Measurements from ENCODE around the gene EGFR.
A peak's percentile ranks its signal among the peaks of the same experiment; 100 is the strongest.

EGFR gene

DNA sequence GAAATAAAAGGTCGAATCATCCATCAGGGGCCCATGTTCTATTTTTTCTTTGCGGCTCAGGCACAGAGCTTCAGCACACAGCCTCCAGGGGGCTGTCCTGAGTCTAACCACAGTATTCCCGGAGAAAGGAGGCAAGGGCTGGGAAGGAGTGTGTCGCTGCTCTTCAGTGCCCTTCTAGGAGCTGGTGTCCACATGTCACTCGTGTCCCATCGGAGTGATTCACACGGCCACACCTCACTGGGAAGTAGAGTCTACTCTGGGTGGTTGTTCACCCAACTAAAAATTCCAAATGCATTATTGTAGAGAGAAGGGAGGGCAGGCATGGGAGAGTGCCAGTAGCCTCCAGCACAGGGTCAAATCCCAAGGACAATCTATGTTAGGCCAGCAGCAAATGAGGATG, 231.5 kb downstream of the EGFR start:
- DNase-seq (ENCODE audit: low read depth): no peak

DNA sequence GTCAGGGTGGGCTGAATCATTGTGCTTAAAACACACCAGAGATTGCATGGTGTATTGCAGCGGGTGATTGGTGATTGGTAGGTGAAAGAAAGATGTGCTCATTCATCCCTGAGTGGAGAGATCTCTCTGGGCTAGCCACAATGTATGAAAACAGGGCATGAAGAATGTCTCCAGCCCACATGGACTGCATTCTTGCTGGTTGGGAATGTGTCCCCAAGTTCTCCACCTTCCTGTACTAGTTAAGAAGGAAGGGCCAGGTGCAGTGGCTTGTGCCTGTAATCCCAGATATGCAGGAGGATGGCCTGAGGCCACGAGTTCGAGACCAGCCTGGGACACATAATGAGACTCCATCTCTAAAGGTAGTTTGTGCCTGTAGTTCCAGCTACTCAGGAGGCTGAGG, 232.5 kb downstream of the EGFR start:
- no peak for DNase-seq (ENCODE audit: low read depth)

DNA sequence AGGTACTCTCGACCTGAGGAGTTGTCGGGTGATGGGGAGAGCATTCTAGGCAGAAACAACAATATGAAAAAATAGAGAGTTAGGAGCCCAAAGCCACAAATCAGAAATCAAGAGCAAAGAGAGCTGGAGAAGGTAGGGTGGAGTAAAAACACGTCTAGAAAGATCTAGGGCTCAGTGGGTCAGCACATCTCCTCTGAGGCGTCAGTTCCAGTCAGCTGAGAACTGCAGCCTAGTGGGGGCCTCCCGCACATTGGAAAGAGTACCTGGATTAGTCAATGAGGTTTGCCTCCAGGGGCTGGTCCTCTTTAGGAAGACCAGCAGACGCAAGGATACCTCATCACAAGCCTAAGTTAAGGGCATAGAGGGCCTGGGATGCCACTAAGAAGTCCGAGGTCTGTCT, 233.1 kb downstream of the EGFR start:
- no peak for DNase-seq (ENCODE audit: low read depth)

DNA sequence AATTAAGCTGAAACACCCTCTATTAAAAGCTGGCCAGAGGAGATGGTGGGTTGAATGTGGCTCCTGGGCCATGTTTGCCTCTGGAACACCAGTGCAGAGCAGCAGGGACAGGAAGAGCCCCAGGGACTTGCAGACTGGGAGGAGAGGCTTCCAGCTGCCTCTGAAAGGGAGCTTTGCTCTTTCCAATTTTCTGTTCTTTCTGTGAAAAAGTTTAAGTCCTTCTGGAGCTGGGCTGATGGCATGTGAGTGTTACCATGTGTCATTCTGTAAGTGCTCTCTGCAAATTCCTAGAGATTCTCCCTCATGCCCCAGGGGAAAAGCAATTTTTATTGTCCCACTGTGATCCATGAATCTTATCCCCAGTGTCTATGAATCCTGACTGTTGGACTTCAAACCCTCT, 233.6 kb downstream of the EGFR start:
- DNase-seq (ENCODE audit: low read depth): no peak

DNA sequence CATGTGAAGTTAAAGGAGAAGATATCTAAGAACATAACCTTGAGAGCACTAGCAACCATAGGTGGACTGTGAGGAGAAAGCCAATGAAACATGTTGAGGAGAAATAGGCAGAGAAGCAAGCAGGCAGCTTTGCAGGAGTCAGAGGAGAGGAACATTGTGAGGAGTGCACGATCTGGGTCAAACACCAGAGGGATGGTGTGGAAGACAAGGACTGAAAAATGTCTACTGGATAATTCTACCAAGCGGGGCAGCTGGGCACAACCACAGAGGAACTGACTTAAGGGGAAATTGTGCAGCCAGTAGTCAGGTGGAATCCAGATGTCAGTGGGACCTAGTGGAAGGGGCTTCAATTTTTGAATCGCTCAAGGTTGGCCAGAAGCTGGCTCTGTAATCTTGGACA, 234.4 kb downstream of the EGFR start:
- no peak for DNase-seq (ENCODE audit: low read depth)

DNA sequence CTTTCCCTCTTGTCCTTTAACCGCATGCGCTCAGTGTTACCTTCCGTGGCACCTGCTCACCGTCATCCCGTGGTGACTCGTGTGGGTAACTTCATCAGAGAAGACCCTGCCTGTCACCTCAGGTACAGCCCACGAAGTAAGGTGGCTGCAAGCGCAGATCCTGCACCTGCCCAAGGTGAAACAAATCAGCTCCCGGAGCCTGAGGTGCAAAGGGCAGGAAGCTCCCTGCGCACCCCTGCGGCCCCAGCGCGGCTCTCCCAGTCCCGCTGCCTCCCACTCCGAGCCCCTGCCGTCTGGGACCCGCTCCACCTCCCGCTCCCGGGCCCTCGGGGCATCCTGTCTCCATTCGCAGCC, 235.4 kb downstream of the EGFR start:
- no peak for DNase-seq (ENCODE audit: low read depth)

DNA sequence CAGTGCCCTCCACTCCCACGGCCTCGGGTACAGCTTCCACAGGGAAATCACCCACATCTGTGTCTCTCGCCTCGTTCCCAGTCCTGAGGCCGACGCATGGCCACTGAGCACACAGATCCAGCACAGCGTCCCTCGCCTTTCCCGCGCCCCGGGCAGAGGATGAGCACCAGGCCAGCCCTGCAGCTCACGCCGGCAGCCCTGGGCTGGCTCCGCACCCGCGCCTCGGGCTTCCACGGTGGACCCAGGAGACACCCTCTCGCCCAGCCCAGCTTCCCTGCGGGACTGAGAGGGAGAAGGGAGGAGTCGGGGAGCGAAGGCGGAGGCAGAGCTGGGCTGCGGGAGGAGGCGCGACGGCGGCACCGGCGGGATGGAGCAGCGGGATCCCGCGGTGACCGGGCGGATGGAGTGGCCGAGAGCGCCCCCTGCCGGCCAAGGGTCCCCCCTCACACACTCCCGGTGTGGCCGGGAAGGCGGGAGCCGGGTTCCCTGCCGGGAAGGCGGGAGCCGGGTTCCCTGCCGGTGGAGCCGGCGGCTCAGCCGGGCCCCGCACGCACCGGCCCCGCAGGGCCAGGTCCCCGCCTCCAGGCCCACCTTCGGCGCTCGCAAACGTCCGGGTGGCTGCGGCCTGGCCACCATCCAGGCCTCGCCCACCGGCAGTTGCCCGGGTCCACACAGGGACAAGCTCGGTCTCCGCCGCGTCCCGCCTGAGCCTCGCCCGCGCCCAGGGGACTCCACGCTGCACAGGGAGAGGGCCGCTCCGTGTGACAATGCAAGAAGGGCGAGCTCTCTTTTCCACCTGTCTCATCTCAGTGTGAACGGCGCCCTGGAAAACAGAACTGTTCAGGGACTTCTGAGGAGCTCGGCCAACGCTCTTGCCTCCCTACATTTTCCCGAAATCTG, 236.0 kb downstream of the EGFR start:
- peak; percentile 20 for DNase-seq (ENCODE audit: low read depth)

DNA sequence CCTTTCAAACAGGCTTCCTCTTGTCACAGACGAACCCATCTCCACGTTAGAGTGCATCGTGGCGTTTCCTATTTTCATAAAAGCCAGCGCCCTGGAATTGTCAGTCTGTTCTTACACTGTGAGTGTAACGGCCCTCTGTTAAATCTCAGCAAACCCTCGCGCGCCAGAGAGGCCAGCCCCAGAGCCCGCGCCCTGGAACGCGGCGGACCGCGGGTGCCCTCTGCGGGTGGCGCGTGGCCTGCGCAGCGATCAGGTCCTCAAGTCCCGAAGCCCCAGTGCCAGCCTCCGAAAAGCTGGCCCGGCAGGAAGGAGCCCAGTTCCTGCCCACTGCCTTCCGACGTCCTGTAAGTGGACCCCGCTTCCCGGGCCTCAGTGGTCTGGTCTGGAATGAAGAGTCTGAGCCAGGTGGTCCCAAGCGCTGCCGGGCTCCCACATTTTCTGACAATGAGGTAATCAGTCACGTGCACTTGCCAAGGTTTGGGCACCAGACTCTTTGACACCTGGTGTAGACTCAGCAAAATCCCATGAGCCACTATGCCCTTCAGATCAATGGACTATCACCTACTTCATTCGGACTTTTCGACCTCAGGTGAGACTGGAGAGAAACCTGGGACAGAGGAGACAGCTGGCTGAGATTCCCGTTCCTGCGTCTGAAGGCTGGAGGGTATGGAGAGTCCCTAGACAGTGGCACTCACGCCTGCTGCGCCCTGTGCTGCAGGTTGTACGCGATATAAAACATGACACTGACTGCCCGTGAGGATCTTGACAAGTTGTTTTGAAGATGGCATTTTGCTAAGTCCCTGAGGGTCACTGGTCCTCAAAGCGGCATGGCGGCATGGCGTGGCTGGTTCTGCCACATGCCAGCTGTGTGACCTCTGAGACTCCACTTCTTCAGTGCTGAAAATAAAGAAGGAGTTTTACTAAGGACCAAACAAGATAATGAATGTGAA, 237.0 kb downstream of the EGFR start:
- peak; percentile 38 for DNase-seq (ENCODE audit: low read depth)

DNA sequence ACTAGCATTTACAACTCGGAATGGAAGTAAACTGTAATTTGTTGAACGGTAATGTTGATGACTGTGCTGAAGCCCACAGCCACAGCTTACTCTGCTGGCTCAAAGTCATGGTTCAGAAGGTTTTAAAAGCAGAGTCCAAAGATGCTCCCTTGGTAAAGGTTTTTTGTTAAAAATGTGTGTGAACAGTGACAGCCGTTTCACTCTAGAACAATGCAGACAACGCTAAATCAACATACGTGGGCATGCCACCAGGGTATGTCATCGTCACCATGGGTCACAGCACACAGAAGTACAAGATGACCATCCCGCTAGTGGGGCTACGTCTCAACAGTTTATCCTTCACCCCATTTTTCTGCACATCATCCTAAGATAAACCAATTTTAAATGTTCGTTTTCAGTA, 239.8 kb downstream of the EGFR start:
- DNase-seq (ENCODE audit: low read depth): no peak

DNA sequence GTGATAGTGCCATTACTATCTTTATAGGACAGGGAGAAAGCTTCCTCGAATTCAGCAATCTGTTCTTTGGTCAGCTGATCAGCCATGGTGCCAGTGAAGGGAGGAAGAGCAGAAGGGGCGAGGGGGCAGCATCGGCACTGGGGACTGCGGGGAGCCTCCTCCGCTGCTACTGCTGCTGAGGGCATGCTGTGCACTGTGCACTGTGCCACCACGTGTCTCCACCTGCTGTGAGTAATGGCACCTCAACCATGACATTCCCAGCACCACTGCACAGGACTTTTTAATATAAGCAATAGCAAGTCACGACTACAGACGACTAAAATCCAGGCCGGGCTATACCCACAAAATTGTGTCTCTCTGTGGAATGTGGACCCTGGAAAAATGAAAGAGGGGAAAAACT, 241.4 kb downstream of the EGFR start:
- no peak for DNase-seq (ENCODE audit: low read depth)

DNA sequence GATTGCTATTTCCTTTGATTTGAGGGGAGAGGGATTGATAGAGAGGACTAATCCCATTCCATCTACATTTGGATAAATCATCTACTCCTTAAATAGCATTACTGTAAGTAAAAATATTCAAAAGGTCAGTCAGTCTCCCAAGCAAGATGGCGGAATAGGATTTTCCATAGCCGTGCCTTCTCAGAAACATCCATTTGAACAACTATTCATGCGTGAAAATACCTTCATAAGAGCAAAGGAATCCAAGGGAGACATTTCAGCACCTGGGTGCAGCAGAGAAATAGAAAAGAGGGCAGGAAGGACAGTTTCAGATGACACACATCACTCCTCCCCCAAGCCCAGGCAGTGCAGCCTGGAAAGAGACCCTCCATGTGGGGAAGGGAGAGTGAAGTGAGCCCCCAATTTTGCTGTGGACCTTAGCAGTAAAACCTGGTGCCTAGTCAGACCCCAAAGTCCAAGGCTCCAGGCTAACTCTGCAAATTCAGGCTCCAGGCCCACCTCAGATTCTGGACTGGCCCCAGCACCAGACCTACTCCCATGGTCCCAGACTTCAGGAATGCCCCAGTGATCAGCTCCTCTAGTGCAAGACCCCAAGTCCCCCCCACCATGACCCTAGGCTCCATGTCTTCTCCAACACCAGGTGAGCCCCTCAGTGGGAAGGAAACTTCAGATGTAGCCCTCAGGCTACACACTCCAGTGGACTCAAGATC, 242.0 kb downstream of the EGFR start:
- no peak for DNase-seq (ENCODE audit: low read depth)
